GM15510 (cell line): ENCODE results near the gene CARMIL3.

Experiments
- POLR2A ChIP-seq: IDR thresholded peaks from 3 replicates; pipeline ENCODE4 v1.6.1; 2011; ENCODE audit warnings: borderline replicate concordance; ENCODE audit not compliant: insufficient read length; ENCODE audit errors: extremely low read depth

Gene CARMIL3

GRCh38 chr14:24064091-24064795 lies 12.4 kb downstream of the CARMIL3 start:
- no peak for TF ChIP-seq POLR2A

- no peak for TF ChIP-seq POLR2A
Observed at GRCh38 chr14:24064856-24065255, 13.0 kb downstream of the CARMIL3 start.

GRCh38 chr14:24065408-24065807 lies 13.6 kb downstream of the CARMIL3 start:
- no peak for TF ChIP-seq POLR2A

GRCh38 chr14:24066496-24067132 lies 14.8 kb downstream of the CARMIL3 start:
- no peak for TF ChIP-seq POLR2A

- TF ChIP-seq POLR2A, result no peak
Observed at GRCh38 chr14:24067133-24068082, 15.6 kb downstream of the CARMIL3 start.

GRCh38 chr14:24068711-24069410 lies 17.1 kb downstream of the CARMIL3 start:
- TF ChIP-seq POLR2A, result no peak

- TF ChIP-seq POLR2A, result no peak
Observed at GRCh38 chr14:24069411-24069735, 17.6 kb downstream of the CARMIL3 start.

GRCh38 chr14:24070285-24071143 lies 18.7 kb downstream of the CARMIL3 start:
- TF ChIP-seq POLR2A, result no peak

GRCh38 chr14:24071144-24071697 lies 19.4 kb downstream of the CARMIL3 start, which contains the start of gene CPNE6:
Gene CPNE6 (plus strand): TSS chr14:24071562. CDS start chr14:24072937, 1,375 bp downstream.
- no peak for TF ChIP-seq POLR2A

GRCh38 chr14:24071836-24072430 lies 20.1 kb downstream of the CARMIL3 start:
- TF ChIP-seq POLR2A, result no peak

- no peak for TF ChIP-seq POLR2A
Observed at GRCh38 chr14:24072436-24072835, 20.6 kb downstream of the CARMIL3 start.

GRCh38 chr14:24072881-24073877 lies 21.4 kb downstream of the CARMIL3 start:
- no peak for TF ChIP-seq POLR2A
